GM12865 (cell line): Measurements from ENCODE around the gene SLC10A2.

ENCODE experiments used
- DNase-seq: peaks from one replicate; pipeline ENCODE4 v3.0.0; 2010; ENCODE audit warnings: low read depth
- H3K4me3 ChIP-seq: 2 replicates; pipeline ENCODE4 v1.5.1; 2011; ENCODE audit warnings: mild to moderate bottlenecking, low read depth, low read length, control low read depth
- CTCF ChIP-seq: IDR thresholded peaks from 2 replicates; pipeline ENCODE4 v1.5.1; 2011; ENCODE audit warnings: low read length, control low read depth, low read depth, inconsistent platforms; ENCODE audit not compliant: insufficient read depth; ENCODE audit errors: missing control alignments

SLC10A2 gene

GRCh38 chr13:103055166-103055565, 11.1 kb downstream of the SLC10A2 start:
- no peak for TF ChIP-seq CTCF
- no peak overlapping the region for H3K4me3 ChIP-seq
- DNase-seq, result no peak

- no peak overlapping the region for H3K4me3 ChIP-seq
- no peak for TF ChIP-seq CTCF
- DNase-seq, result no peak
These were observed 19.5 kb downstream of the SLC10A2 start for GRCh38 chr13:103046676-103047075.

DNA sequence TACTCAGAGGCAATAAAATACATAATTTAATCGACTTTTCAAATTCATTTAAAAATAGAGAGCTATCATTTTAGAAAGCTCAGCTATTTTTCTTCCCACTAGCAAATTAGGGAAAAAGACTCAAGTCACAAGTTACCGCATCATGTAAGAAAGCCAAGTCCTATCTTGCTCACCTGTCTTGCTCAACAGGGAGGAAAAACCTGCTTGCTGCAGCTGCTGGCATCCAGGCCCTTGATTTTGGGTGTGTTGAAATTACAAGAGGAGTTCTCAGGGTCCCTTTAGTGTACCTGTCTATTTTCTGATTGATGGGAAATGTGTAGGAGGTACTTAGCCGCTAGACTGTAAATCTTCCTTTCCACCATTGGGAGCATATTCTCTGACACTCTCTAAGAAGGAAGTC, 22.2 kb downstream of the SLC10A2 start:
- no peak for DNase-seq
- TF ChIP-seq CTCF, result no peak
- no peak overlapping the region for H3K4me3 ChIP-seq

- no peak for DNase-seq
- no peak for TF ChIP-seq CTCF
- H3K4me3 ChIP-seq, result no peak overlapping the region
These were observed 26.2 kb downstream of the SLC10A2 start for GRCh38 chr13:103040006-103040405.

DNA sequence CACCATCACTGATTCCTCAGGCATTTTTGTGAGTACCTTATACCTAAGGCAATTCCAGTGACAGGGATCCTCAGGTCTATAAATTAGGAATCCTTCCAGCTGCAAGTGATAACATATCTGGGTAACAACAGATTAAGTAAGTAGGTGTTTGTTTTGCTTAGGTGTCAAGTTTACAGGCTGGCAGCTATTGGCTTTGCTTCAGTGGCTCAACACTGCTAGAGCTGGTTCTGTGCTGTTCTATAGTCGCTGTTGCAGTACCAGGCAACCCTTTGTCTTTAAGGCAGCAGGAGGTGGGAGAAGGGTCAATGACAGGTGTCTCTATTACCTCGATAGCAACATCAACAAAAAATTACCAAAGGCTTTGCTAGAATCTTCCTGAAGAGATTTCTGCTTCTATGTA, 27.0 kb downstream of the SLC10A2 start:
- TF ChIP-seq CTCF, result no peak
- no peak for DNase-seq
- H3K4me3 ChIP-seq, result no peak overlapping the region

- DNase-seq, result no peak
- no peak for TF ChIP-seq CTCF
- H3K4me3 ChIP-seq, result no peak overlapping the region
These were observed 29.9 kb downstream of the SLC10A2 start for GRCh38 chr13:103036268-103036667.

GRCh38 chr13:103033999-103034398, 32.2 kb downstream of the SLC10A2 start:
- TF ChIP-seq CTCF, result no peak
- no peak overlapping the region for H3K4me3 ChIP-seq
- DNase-seq, result peak; percentile 42
